Esophagus (tissue), 2 donors: ENCODE results near the gene HSPB7. TPM values are rescaled to one million over a fixed set of nuclear protein-coding genes. Genes with fewer than 3 reads are reported as not detected.
"Not testable (repeated sequence)": the region's sequence is repeated elsewhere in the genome, so short reads cannot be mapped to it uniquely, and the experiment has no call there.

Experiments
- H3K27ac ChIP-seq, 2 donors: one replicate each; pipeline ENCODE4 v1.5.1; 2013; ENCODE audit warnings: low read depth in 2 of 2, mild to moderate bottlenecking in 2 of 2, inconsistent platforms in 1 of 2, low read length in 1 of 2, moderate library complexity in 1 of 2
- H3K27me3 ChIP-seq, 2 donors: one replicate each; pipeline ENCODE4 v1.6.1; 2013; ENCODE audit warnings: low read length in 2 of 2, control low read depth in 1 of 2, mild to moderate bottlenecking in 1 of 2; ENCODE audit not compliant: insufficient read depth in 2 of 2, control insufficient read depth in 1 of 2
- H3K36me3 ChIP-seq, 2 donors: one replicate each; pipeline ENCODE4 v1.6.1; 2013; ENCODE audit warnings: low read length in 1 of 2; ENCODE audit not compliant: control insufficient read depth in 2 of 2, insufficient read depth in 2 of 2
- H3K4me1 ChIP-seq, 2 donors: one replicate each; pipeline ENCODE4 v1.6.1; 2013; ENCODE audit warnings: low read length in 1 of 2; ENCODE audit not compliant: control insufficient read depth in 2 of 2, insufficient read depth in 2 of 2
- H3K4me3 ChIP-seq, 2 donors: one replicate each; pipeline ENCODE4 v1.5.1; 2013; ENCODE audit warnings: low read length in 2 of 2, mild to moderate bottlenecking in 2 of 2, low read depth in 1 of 2, moderate library complexity in 1 of 2
- H3K9me3 ChIP-seq, 2 donors: one replicate each; pipeline ENCODE4 v1.6.1; 2013; ENCODE audit warnings: mild to moderate bottlenecking in 2 of 2, low read depth in 1 of 2, low read length in 1 of 2, moderate library complexity in 1 of 2; ENCODE audit not compliant: control insufficient read depth in 2 of 2, insufficient read depth in 1 of 2
- WGBS, 2 donors: extraction: QIAGEN DNeasy Blood & Tissue Kit; methylation state at CpG; one replicate each; pipeline ENCODE4 v1.1.7; 2013; 5-methylcytosine and 5-hydroxymethylcytosine counted together
- polyA plus RNA-seq, 2 donors: library from polyadenylated mRNA; stranded (reverse); fragments of 200-250 nt; gene quantifications; one replicate each; pipeline ENCODE4 v1.2.3, GENCODE V29; 2013
- donor health status: healthy with polysubstance abuse.
- donor health status: Bipolar disorder and iron deficiency.

The HSPB7 gene
- polyA plus RNA-seq, 2 donors: 6.6 to 21.7 TPM

GRCh38 chr1:16051039-16051438 is 33.2 kb upstream of the HSPB7 start:
- 88 to 90% methylated on average over 3 of the region's 3 CpGs for WGBS, 2 donors

GRCh38 chr1:16050328-16050727 is 32.5 kb upstream of the HSPB7 start:
- Histone ChIP-seq H3K27me3 (no peaks in the 10 kb centered on the region), H3K9me3 (no peaks in the 10 kb centered on the region), H3K36me3 (no peaks in the 10 kb centered on the region), H3K27ac (no peak overlapping the region), H3K4me1 (no peaks in the 10 kb centered on the region), H3K4me3 (no peak overlapping the region)
- 84 to 86% methylated on average over 7 of the region's 7 CpGs for WGBS, 2 donors

More at GRCh38 chr1:16051039-16051438, 33.2 kb upstream of the HSPB7 start:
- Histone ChIP-seq H3K9me3 (no peaks in the 10 kb centered on the region), H3K36me3 (no peaks in the 10 kb centered on the region), H3K4me3 (no peak overlapping the region), H3K27me3 (no peaks in the 10 kb centered on the region), H3K4me1 (peaks cover 0 to 4% of the 10 kb centered on the region in 2 donors), H3K27ac (no peak overlapping the region)

GRCh38 chr1:16048573-16049189 is 30.8 kb upstream of the HSPB7 start:
- Histone ChIP-seq H3K9me3 (no peaks in the 10 kb centered on the region), H3K27ac (no peak overlapping the region), H3K4me3 (peak overlapping the region; percentile 26 to 28), H3K27me3 (no peaks in the 10 kb centered on the region), H3K4me1 (no peaks in the 10 kb centered on the region), H3K36me3 (no peaks in the 10 kb centered on the region)
- WGBS, 2 donors: 2 to 5% methylated on average over 20 to 25 of the region's 25 CpGs

- Histone ChIP-seq H3K27me3 (no peaks in the 10 kb centered on the region), H3K4me1 (no peaks in the 10 kb centered on the region), H3K9me3 (no peaks in the 10 kb centered on the region), H3K36me3 (no peaks in the 10 kb centered on the region), H3K4me3 (no peak overlapping the region), H3K27ac (no peak overlapping the region)
- WGBS, 2 donors: 70 to 85% methylated on average over 13 to 19 of the region's 19 CpGs
Measured at GRCh38 chr1:16047791-16048475, 30.1 kb upstream of the HSPB7 start.

- 60 to 62% methylated on average over 7 of the region's 7 CpGs for WGBS, 2 donors
- Histone ChIP-seq H3K4me3 (no peak overlapping the region), H3K27me3 (no peaks in the 10 kb centered on the region), H3K4me1 (no peaks in the 10 kb centered on the region), H3K36me3 (no peaks in the 10 kb centered on the region), H3K27ac (no peak overlapping the region), H3K9me3 (no peaks in the 10 kb centered on the region)
Measured at GRCh38 chr1:16046842-16047241, 29.0 kb upstream of the HSPB7 start.

GRCh38 chr1:16043950-16044349 is 26.1 kb upstream of the HSPB7 start:
- Histone ChIP-seq H3K9me3 (no peaks in the 10 kb centered on the region), H3K27ac (no peak overlapping the region), H3K27me3 (no peaks in the 10 kb centered on the region), H3K36me3 (no peaks in the 10 kb centered on the region), H3K4me1 (no peaks in the 10 kb centered on the region), H3K4me3 (no peak overlapping the region)
- WGBS, 2 donors: 86 to 97% methylated on average over 2 to 5 of the region's 5 CpGs

- H3K4me1 ChIP-seq: no peaks in the 10 kb centered on the region
- no peak within 1 kb of the TSS for H3K27ac ChIP-seq
- no peaks in the 10 kb centered on the region for H3K27me3 ChIP-seq
- H3K4me3 ChIP-seq: no peak within 1 kb of the TSS
- no peaks in the 10 kb centered on the region for H3K9me3 ChIP-seq
- WGBS, 2 donors: 63 to 75% methylated on average over 7 of the region's 7 CpGs
- no peaks in the 10 kb centered on the region for H3K36me3 ChIP-seq
Measured at GRCh38 chr1:16043521-16043920, 25.7 kb upstream of the HSPB7 start, which contains the start of gene CLCNKB. CLCNKB (plus strand) TSS chr1:16043782; CDS start chr1:16044493, 711 bp downstream.

- not testable (repeated sequence) for H3K4me1 ChIP-seq, H3K27me3 ChIP-seq, H3K4me3 ChIP-seq, H3K27ac ChIP-seq, H3K36me3 ChIP-seq, H3K9me3 ChIP-seq
- WGBS, 2 donors: 81 to 88% methylated on average over 9 of the region's 9 CpGs
Measured at GRCh38 chr1:16042654-16043053, 24.8 kb upstream of the HSPB7 start.

GRCh38 chr1:16042096-16042495 is 24.3 kb upstream of the HSPB7 start:
- Histone ChIP-seq H3K27me3 (no peaks in the 10 kb centered on the region), H3K4me3 (no peak overlapping the region), H3K27ac (no peak overlapping the region), H3K4me1 (no peaks in the 10 kb centered on the region), H3K9me3 (no peaks in the 10 kb centered on the region), H3K36me3 (no peaks in the 10 kb centered on the region)
- 79% methylated on average over 9 of the region's 9 CpGs for WGBS, 2 donors

GRCh38 chr1:16041200-16041599 is 23.4 kb upstream of the HSPB7 start:
- H3K27ac ChIP-seq: no peak overlapping the region
- H3K27me3 ChIP-seq: no peaks in the 10 kb centered on the region
- H3K4me1 ChIP-seq: no peaks in the 10 kb centered on the region
- no peaks in the 10 kb centered on the region for H3K36me3 ChIP-seq
- no peak overlapping the region for H3K4me3 ChIP-seq
- H3K9me3 ChIP-seq: no peaks in the 10 kb centered on the region
- 68 to 90% methylated on average over 8 of the region's 8 CpGs for WGBS, 2 donors
